GM21723 (cell line): ENCODE data around the gene GGA2.
A peak's percentile ranks its signal among the peaks of the same experiment; 100 is the strongest.
"Not testable (repeated sequence)": the region's sequence is repeated elsewhere in the genome, so short reads cannot be mapped to it uniquely, and the experiment has no call there.

Experiments used
- ATAC-seq: cut with Tn5 transposase; IDR thresholded peaks from one replicate; pipeline ENCODE4 v1.9.1; 2021; ENCODE audit warnings: mild to moderate bottlenecking, moderate library complexity; ENCODE audit not compliant: unreplicated experiment

The GGA2 gene

DNA sequence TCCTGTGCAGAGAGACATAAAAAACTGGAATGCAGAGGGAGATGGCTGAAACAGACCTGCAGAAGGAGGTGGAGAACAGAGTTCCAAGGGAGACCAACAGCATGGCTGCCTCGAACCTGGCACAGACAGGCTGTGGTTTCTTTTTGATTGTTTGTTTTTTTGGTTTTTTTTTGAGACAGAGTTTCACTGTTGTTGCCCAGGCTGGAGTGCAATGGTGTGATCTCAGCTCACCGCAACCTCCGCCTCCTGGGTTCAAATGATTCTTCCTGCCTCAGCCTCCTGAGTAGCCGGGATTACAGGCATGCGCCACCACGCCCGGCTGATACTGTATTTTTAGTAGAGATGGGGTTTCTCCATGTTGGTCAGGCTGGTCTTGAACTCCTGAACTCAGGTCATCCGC is 26.8 kb downstream of the GGA2 start:
- ATAC-seq: not testable (repeated sequence)

DNA sequence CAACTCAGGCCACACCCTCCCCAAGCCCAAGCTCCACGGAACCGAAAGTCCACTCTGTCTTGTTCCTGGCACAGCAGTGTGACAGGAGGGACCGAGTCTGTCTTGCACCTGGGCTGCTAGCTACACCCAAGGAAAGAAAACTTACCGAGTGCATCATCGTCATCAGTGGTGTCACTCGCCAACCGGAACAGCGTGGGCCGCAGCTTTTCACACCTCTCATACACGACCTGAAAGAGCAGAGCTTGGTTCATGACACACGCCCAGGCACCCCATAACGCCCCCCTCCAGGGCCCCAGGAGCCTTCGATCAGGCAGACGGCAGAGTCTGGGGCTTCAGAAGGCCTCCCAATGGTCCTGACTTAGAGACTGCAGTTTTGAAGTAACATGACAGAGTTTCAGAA is 27.5 kb downstream of the GGA2 start:
- ATAC-seq: no peak

DNA sequence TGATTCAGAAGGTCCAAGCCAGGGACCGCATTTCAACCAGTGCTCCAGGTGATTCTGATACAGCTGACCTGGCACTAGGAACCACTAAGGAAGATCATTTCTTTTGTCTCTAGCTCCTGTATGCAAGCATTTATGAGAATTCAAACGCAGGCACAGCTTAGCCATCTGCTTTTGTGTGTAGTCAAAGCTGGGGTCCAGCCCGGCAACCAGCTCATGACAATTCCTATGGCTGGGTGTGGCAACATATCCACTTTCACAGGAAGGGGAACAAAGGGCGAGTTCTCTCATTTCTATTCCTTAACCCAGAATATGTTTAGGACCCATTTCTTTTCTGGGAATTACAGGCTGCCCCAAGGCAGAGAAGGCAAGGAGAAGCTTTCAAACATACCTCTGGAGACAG is 30.0 kb downstream of the GGA2 start:
- ATAC-seq: no peak

DNA sequence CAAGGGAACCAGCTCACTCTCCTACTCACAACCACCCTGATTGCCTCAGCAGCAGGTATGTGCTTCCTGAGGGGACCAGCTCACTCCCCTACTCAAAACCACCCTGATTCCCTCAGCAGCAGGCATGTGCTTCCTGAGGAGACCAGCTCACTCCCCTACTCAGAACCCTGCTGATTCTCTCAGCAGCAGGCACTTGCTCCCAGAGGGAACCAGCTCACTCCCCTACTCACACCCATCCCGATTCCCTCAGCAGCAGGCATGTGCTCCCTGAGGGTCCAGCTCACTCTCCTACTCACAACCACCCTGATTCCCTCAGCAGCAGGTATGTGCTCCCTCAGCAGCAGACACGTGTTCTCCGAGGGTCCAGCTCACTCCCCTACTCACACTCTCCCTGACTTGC is 31.2 kb downstream of the GGA2 start:
- no peak for ATAC-seq

DNA sequence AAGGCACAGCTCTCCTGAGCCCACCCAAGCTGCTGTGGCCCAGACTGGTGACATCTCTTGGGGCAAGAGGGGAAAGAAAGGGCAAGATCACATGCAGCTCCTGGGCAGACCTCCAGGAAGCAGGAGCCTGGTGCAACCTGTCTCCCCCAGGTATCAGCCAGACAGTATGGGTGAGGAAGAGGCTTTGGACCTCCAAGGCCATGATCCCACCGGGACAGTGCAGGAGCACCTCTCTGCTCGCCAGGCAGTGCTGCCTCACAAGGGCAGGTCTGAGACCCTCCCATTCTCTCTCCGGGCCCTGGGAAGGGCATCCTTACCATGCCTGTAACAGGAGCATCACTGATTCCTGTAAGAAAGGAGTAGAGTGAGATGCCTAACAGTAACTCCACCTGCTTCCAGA is 31.7 kb downstream of the GGA2 start:
- no peak for ATAC-seq

DNA sequence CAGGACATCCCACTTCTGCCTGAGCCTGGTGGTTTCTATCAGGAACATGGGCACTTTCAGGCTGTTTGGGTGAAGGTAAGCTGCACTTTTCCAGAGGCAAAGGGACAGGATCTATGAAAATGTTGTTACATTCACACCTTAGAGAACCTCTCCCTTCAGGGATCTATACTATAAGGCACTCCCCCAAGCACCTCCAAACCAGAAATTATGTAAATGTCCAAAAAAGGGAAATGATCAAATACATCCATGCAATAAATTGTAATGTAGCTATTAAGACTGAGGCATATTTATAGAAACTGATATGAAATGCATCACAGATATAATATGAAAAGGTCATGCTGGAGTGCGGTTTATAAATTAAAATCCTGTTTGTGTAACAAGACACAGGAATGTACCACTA is 34.0 kb downstream of the GGA2 start:
- no peak for ATAC-seq

DNA sequence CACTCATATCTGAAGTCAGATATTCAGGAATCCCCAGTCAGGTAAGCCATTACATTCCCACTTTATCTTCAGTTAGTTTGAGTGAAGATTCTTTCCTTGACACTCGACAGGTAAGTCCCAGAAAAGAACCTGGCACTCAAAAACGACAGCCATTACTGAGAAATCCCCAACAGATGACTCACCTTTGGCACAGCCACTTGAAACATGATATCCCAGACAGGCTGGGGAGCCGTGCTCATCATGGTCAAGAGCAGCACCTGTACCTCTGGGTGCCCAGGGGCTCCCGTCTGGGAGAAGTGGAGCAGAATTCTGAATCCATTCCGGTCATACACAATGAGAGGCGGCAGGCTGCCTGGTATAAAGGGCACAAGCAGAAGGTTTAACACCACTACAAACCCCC is 40.5 kb downstream of the GGA2 start:
- ATAC-seq: no peak

DNA sequence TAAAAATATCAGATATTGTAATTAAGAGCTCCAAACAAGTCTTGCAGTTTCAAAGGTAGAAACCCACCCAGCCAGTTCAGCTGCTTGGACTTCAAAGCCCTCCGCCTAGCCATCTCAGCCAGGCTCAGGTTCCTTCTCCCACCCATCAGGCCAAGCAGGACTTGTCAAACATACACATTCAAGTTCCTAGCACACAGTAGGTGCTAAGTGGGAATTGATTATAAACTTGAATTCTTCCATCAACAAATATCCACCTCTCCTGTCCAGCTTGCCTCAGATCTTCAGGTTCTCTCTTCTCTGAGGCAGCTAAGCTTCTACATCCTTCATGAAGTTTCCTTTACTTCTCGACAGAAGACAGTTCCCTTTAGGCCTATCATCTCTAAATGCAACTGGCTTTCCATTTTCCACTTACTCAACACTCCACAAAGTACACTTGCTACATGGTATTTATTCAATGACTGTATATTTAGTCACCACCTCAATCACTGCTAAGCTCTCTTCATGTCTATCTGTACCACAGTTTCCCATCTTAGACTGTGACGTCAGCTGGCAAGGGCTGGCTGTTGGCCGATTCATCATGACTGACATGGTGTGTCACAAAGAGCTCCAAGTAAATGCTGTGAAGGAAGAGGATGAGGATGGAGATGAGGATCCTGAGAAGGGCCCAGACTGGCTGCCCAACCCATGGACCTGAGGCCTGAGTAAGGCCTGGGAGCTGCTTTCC is 44.0 kb downstream of the GGA2 start:
- no peak for ATAC-seq

DNA sequence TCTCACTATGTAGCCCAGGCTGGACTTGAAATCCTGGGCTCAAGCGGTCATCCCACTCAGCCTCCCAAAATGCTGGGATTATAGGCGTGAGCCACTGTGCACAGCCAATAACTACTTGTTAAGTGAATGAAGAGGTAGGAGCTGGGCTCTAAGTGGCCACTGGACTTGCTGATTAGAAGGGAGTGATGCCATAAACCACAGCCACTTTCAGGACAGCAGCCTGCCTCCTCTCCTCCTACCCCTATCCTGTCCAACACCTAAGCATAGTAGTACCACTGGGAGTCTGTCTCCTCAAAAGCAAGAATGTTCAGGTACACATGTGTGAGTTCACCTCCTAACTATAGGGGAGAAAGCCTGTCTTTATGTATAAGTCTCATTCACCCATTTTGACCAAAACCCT is 45.1 kb downstream of the GGA2 start:
- ATAC-seq: no peak

DNA sequence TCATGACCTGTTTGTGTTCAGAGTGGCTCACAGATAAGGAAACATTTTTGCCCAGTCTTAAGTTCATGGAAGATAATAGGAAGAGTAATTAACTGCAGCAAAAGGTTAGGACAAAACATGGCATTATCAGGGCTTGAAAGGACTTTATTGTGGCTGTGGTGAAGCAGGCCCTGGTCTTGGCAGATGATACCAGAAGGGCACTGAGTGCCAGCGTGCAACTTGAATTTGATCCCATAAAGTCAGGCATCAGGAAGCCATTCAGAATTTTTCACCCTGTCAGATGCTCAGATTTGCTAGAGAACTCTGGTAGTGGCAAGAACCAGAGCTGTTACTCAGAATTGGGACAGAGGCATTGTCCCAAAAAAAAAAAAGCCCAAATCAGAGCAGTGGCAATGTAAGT is 46.1 kb downstream of the GGA2 start:
- ATAC-seq: no peak

DNA sequence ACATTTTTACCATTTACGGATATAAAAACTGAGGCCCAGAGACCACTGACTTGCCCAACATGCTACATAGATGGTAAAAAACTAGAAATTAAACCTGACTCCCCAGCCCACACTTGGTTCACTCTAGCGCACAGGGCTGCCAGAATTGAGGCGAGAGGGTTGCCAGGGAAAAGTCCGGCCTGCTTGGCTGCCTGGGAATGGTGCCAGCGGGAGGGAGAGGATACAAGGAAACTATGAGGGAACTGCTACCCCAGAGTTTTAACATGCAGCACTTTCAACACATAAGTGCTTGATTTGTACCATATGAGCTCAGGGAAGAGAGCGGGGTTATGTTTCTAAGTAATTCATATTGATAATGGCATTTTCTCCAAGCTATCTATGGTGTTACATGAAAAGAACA is 47.3 kb downstream of the GGA2 start:
- not testable (repeated sequence) for ATAC-seq

DNA sequence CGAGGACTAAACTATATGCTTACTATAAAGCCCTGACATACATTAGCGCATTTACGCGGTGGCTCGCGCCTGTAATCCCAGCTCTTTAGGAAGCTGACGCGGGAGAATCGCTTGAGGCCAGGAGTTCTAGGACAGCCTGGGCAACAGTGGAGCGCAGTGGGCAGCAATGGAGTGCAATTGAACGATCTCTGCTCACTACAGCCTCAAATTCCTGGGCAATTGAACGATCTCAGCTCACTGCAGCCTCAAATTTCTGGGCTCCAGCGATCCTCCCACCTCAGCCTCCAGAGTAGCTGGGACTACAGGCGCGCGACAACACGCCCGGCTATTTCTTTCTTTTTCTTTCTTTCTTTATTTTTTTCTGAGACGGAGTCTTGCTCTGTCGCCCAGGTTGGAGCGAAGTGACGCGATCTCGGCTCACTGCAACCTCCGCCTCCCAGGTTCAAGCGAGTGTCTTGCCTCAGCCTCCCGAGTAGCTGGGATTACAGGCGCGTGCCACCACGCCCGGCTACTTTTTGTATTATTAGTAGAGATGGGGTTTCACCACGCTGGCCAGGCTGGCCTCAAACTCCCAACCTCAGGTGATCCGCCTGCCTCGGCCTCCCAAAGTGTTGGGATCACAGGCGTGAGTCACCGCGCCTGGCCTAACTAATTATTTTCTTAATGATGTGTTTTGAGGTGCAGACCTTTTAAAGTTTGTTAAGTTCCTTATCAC is 56.8 kb downstream of the GGA2 start:
- ATAC-seq: no peak

DNA sequence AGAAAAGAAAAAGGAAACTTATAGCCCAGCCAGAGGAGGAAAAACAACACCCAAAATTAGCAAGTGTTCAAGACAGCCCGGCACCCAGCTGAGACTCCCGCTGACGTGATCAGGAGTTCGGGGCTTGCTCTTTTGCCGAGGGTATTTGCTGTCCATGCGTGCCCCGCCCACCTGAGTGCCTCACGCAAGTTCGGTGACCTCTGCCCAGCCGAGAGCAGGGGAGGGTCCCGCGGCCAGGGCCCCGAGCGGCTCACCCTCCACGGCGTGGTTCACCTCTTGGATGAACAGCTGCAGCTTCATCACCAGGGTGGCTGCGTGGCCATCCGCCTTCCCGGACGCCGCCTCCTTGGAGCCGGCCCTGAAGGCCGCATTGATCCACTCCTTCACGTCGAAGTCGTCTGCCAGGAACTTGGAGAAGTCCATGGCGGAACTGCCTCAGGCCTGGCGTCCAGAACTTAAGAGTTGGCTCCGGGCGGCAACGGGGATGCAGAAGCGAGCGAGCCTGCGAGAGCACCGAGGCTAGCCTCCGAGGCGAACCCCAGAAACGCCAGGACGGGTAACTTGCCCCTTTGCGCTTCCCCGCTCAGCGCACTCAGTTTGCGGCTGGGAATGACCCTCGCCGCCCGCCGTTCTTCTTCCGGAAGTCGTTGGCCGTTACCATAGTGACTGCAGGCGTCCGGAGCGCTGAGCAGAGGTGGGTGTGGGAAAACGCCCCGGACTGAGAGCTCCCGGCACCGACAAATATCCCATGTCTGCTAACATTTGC is 57.5 kb downstream of the GGA2 start, which contains the start of gene COG7:
Gene COG7, minus strand, starts transcription at position 618 of the 766 bp plus-strand sequence. Its CDS starts 195 bp downstream, at position 423.
- peak; percentile 82 for ATAC-seq

DNA sequence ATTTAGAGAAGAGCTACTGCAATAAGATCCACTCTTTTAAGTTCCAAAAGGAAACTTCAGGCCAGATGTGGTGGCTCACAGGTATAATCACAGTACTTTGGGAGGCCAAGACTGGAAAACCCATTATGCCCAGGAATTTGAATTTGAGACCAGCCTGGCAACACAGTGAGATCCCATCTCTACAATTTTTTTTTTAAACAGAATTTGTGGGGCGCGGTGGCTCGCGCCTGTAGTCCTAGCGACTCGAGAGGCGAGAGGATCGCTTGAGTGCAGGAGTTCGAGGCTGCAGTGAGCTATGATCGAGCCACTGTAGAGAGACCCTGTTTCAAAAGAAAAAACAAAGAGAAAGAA is 58.1 kb downstream of the GGA2 start:
- ATAC-seq: peak; percentile 9

DNA sequence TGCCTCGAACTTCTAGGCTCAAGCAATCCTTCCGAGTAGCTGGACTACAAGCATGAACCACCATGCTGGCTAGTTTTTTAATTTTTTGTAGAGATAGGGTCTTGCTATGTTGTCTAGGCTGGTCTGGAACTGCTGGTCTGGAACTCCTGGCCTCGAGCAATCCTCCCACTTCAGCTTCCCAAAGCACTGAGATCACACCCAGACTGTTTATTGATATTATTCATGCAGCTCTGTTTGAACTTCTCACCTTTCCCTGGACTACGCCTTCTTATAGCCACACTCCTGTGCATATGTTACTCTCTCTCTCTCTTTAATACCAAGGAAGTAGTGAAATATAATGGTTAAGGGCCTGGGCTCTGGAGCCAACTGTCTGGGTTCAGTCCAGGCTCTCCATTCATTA is 61.9 kb downstream of the GGA2 start:
- no peak for ATAC-seq

DNA sequence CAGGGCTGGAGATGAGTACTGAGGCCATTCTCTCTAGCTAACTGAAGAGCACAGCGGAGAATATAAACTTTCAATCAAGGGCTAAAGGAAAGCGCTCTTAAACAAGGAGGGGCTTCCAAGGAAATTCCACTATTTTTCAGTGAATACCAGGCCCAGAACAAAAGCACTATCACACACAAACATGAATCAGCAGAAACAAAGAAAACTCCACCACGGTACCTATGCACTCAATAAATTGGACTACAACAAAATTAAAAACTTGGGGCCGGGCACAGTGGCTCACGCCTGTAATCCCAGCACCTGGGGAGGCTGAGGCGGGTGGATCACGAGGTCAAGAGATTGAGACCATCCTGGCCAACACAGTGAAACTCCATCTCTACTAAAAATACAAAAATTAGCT is 72.8 kb downstream of the GGA2 start:
- ATAC-seq: not testable (repeated sequence)

DNA sequence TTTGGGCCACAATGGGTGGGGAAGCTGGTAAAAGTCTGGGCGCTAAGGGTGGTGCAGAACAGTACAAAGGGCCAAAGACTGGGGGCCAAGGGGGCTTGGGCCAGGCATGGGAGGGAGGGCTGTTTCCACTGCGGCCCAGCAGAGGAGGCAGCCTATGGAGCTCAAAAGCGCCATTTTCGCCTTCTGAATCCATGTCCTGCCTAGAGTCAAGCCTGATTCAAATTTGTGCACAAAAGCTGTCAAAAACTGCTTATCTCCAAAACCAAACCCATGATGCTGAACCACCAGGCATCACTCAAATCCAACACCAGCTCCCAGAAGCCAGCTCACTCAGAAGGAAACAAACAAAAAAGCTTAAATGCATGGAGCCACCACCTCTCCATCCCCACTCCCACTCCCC is 73.3 kb downstream of the GGA2 start:
- no peak for ATAC-seq

DNA sequence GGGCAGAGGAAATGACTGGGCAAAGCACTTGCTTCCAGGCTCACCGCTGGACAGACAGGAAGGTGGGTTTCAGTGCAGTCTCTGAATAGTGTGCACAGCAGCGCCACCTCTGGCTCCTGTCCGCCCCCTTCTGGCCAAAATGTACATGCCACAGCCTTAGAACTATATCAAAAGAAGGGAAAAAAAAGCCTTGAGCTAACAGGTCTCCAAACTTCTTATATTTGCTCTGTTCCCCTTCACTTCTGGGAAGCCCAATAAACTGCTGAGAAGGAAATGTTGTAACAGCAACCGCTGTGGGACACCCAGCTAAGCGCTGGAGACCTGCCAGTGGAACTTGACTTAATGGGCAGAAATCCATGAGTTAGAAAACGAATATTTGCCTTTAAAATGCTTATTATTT is 74.8 kb downstream of the GGA2 start:
- no peak for ATAC-seq

DNA sequence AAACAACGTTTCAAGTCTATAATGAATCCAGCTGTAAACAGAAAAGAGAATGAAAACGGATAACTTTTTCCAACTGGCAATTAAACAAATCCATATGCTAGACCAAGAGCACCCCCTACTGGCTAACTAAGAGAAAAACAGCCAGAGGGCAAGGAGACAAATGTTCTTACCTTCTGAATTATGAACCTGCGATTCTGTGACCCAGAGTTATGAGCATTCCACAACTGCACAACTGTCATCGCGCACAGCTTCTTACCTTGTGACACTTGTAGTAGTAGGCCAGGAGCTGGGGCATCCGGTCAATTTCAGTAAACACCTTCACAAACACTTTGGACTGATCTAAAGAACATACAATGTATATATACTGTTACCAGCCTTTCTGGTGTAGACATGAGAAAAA is 75.9 kb downstream of the GGA2 start:
- ATAC-seq: no peak

DNA sequence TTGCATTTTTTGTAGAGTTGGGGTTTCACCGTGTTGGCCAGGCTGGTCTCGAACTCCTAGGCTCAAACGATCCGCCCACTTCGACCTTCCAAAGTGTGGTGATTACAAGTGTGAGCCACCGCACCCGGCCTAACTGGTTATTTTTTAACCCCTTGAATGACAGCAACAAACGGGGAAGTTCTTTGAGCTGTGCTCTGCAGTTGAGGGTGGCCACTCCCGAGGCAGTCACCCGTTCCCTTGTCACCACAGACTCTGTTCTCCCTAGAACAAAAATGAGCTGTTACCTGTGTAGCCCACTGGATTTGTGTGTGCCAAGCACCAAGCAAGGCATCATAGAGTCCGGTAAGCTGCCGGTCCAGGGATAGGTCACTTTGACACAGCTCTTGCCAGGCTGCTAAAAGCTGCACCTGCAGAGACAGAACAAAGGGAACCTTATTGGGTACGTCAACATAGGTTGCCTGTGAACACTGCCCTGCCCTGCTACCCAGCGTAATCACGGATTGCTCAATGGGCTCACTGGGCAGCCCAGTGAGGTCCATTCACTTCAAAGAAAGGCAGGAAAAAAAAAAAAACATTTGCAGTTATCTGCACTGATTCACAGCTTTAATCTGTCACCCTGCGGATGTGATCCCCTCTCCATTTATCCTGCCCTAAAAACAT is 76.9 kb downstream of the GGA2 start:
- ATAC-seq: no peak
